Activated CD4-positive, alpha-beta T cell treated with anti-CD3 and anti-CD28 coated beads, Interleukin-10, Interleukin-2, amounts not matched to agents 100 ng/mL and 50 ng/mL, durations not matched to agents 16 hours and 8 hours (primary cell): ENCODE results near the gene SLC5A2.
"Not testable (repeated sequence)": the region's sequence is repeated elsewhere in the genome, so short reads cannot be mapped to it uniquely, and the experiment has no call there.

Experiments
- DNase-seq: peaks from one replicate; pipeline ENCODE4 v3.0.0-alpha.2; 2020

The SLC5A2 gene

GRCh38 chr16:31532120-31532519 lies 49.2 kb downstream of the SLC5A2 start:
- no peak for DNase-seq

GRCh38 chr16:31532896-31533295 lies 50.0 kb downstream of the SLC5A2 start:
- DNase-seq = no peak

- no peak for DNase-seq
These were observed 52.8 kb downstream of the SLC5A2 start for GRCh38 chr16:31535737-31536136.

GRCh38 chr16:31536804-31537361 lies 54.0 kb downstream of the SLC5A2 start:
- DNase-seq = no peak

GRCh38 chr16:31537362-31538242 lies 54.7 kb downstream of the SLC5A2 start:
- DNase-seq = no peak

GRCh38 chr16:31538243-31538598 lies 55.3 kb downstream of the SLC5A2 start:
- DNase-seq = not testable (repeated sequence)

GRCh38 chr16:31539762-31540161 lies 56.8 kb downstream of the SLC5A2 start:
- DNase-seq = not testable (repeated sequence)
